HEK293 (cell line): Measurements from ENCODE around the gene SLK.

Experiments used
- CTCF ChIA-PET: fragments of 350-600 bp; formaldehyde crosslinking; extraction: SDS; loops from one replicate; lab custom pipeline; 2021; ENCODE audit warnings: antibody characterized with exemption; lab: Yijun Ruan, JAX
- POLR2A ChIA-PET: fragments of 300-600 bp; formaldehyde crosslinking; extraction: SDS; loops from one replicate; lab custom pipeline; 2020; ENCODE audit warnings: antibody characterized with exemption, inconsistent platforms; lab: Yijun Ruan, JAX
- H3K27ac ChIP-seq: fragments of 200-500 bp; sonication (Bioruptor generic); 2 replicates; pipeline ENCODE4 v1.5.1; 2014; ENCODE audit warnings: low read depth, low read length, control low read depth, inconsistent platforms; ENCODE audit errors: extremely low read depth
- H3K36me3 ChIP-seq, 2 experiments: fragments of 200-500 bp in 1 of 2; sonication (Bioruptor generic) in 1 of 2; 1 replicate in 1 of 2; 2 replicates in 1 of 2; pipeline ENCODE4 v1.5.1; 2014 to 2017; ENCODE audit warnings: inconsistent platforms in 2 of 2, low read length in 2 of 2; ENCODE audit not compliant: control insufficient read depth in 2 of 2, insufficient read depth in 1 of 2
- H3K4me1 ChIP-seq: fragments of 200-500 bp; sonication (Bioruptor generic); 2 replicates; pipeline ENCODE4 v1.5.1; 2014; ENCODE audit warnings: mild to moderate bottlenecking, low read length, inconsistent platforms; ENCODE audit not compliant: control insufficient read depth, insufficient read depth
- H3K4me3 ChIP-seq: 2 replicates; pipeline ENCODE4 v1.5.1; 2011; ENCODE audit warnings: low read depth, mild to moderate bottlenecking, control low read depth, low read length, moderate library complexity
- H3K9me3 ChIP-seq: fragments of 200-500 bp; sonication (Bioruptor generic); 2 replicates; pipeline ENCODE4 v1.5.1; 2014; ENCODE audit warnings: low read depth, low read length, inconsistent platforms; ENCODE audit not compliant: control insufficient read depth, insufficient read depth
- CTCF ChIP-seq: fragments of 450-650 bp; formaldehyde crosslinking; IDR thresholded peaks from 2 replicates; pipeline ENCODE4 v1.5.1; 2016; ENCODE audit warnings: missing biosample characterization, missing genetic modification characterization
- KLF7 ChIP-seq: fragments of 450-650 bp; formaldehyde crosslinking; IDR thresholded peaks from 2 replicates; pipeline ENCODE4 v1.5.1; 2016; ENCODE audit warnings: missing biosample characterization, missing genetic modification characterization, borderline replicate concordance
- PRDM6 ChIP-seq: fragments of 450-650 bp; formaldehyde crosslinking; IDR thresholded peaks from 2 replicates; pipeline ENCODE4 v1.5.1; 2017; ENCODE audit warnings: missing biosample characterization, missing genetic modification characterization
- REPIN1 ChIP-seq: fragments of 450-650 bp; formaldehyde crosslinking; IDR thresholded peaks from 2 replicates; pipeline ENCODE4 v1.5.1; 2017; ENCODE audit warnings: missing biosample characterization, missing genetic modification characterization, low read depth
- ZBTB49 ChIP-seq: fragments of 450-650 bp; formaldehyde crosslinking; IDR thresholded peaks from 2 replicates; pipeline ENCODE4 v1.5.1; 2016; ENCODE audit warnings: missing biosample characterization, missing genetic modification characterization, low read depth
- ZNF302 ChIP-seq: fragments of 450-650 bp; formaldehyde crosslinking; IDR thresholded peaks from 2 replicates; pipeline ENCODE4 v1.5.1; 2016; ENCODE audit warnings: missing biosample characterization, missing genetic modification characterization, low read depth
- ZNF350 ChIP-seq: fragments of 450-650 bp; formaldehyde crosslinking; IDR thresholded peaks from 2 replicates; pipeline ENCODE4 v1.5.0; 2017; ENCODE audit warnings: missing biosample characterization, mild to moderate bottlenecking, missing genetic modification characterization
- ZNF404 ChIP-seq: fragments of 450-650 bp; formaldehyde crosslinking; IDR thresholded peaks from 2 replicates; pipeline ENCODE4 v1.5.1; 2017; ENCODE audit warnings: missing biosample characterization, missing genetic modification characterization
- ZNF416 ChIP-seq: fragments of 450-650 bp; formaldehyde crosslinking; IDR thresholded peaks from 2 replicates; pipeline ENCODE4 v1.5.1; 2016; ENCODE audit warnings: missing biosample characterization, missing genetic modification characterization
- ZNF529 ChIP-seq: fragments of 450-650 bp; formaldehyde crosslinking; IDR thresholded peaks from 2 replicates; pipeline ENCODE4 v1.5.1; 2017; ENCODE audit warnings: missing genetic modification characterization, missing biosample characterization; ENCODE audit not compliant: insufficient replicate concordance
- ZNF600 ChIP-seq: fragments of 450-650 bp; formaldehyde crosslinking; IDR thresholded peaks from 2 replicates; pipeline ENCODE4 v1.5.1; 2016; ENCODE audit warnings: missing biosample characterization, missing genetic modification characterization
- ZNF654 ChIP-seq: fragments of 450-650 bp; formaldehyde crosslinking; IDR thresholded peaks from 2 replicates; pipeline ENCODE4 v1.5.1; 2016; ENCODE audit warnings: low read depth, missing biosample characterization, missing genetic modification characterization
- ZNF677 ChIP-seq: fragments of 450-650 bp; IDR thresholded peaks from 2 replicates; pipeline ENCODE4 v1.5.0; 2018; ENCODE audit warnings: missing biosample characterization, mild to moderate bottlenecking, missing genetic modification characterization, moderate library complexity
- ZNF792 ChIP-seq: fragments of 450-650 bp; formaldehyde crosslinking; IDR thresholded peaks from 2 replicates; pipeline ENCODE4 v1.5.1; 2016; ENCODE audit warnings: missing biosample characterization, missing genetic modification characterization
- ZSCAN30 ChIP-seq: fragments of 450-650 bp; IDR thresholded peaks from 2 replicates; pipeline ENCODE4 v1.5.1; 2018; ENCODE audit warnings: missing biosample characterization, mild to moderate bottlenecking, missing genetic modification characterization, moderate library complexity
- TF ChIP-seq, protein P1 (sequence below): fragments of 450-650 bp; formaldehyde crosslinking; IDR thresholded peaks from 2 replicates; pipeline ENCODE4 v1.5.1; 2016; ENCODE audit warnings: missing biosample characterization, missing genetic modification characterization

Gene SLK

GRCh38 chr10:104043185-104043830, 76.4 kb downstream of the SLK start:
- Histone ChIP-seq H3K4me1 (no peaks in the 10 kb centered on the region), H3K27ac (no peak overlapping the region)
- TF ChIP-seq, protein P1, sequence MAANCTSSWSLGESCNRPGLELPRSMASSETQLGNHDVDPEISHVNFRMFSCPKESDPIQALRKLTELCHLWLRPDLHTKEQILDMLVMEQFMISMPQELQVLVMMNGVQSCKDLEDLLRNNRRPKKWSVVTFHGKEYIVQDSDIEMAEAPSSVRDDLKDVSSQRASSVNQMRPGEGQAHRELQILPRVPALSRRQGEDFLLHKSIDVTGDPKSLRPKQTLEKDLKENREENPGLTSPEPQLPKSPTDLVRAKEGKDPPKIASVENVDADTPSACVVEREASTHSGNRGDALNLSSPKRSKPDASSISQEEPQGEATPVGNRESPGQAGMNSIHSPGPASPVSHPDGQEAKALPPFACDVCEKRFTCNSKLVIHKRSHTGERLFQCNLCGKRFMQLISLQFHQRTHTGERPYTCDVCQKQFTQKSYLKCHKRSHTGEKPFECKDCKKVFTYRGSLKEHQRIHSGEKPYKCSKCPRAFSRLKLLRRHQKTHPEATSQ (tag by site-specific recombination): no peak
- TF ChIP-seq ZNF600 (no peak), ZNF792 (tag by site-specific recombination) (no peak), ZNF529 (no peak), ZSCAN30 (tag by site-specific recombination) (no peak), ZNF302 (tag by site-specific recombination) (no peak), ZBTB49 (no peak)
- TF ChIP-seq, all 188 proteins: peak for 0
- ChIA-PET POLR2A (no interaction called here), CTCF (interaction anchor here (0.6 kb wide), 1 partner anchor 529 kb away, joined by 4 read pairs; no protein-coding TSS in a partner anchor)
- no peaks in the 10 kb centered on the region for H3K36me3 ChIP-seq
- H3K4me3 ChIP-seq: no peak overlapping the region
- no peaks in the 10 kb centered on the region for H3K9me3 ChIP-seq

DNA sequence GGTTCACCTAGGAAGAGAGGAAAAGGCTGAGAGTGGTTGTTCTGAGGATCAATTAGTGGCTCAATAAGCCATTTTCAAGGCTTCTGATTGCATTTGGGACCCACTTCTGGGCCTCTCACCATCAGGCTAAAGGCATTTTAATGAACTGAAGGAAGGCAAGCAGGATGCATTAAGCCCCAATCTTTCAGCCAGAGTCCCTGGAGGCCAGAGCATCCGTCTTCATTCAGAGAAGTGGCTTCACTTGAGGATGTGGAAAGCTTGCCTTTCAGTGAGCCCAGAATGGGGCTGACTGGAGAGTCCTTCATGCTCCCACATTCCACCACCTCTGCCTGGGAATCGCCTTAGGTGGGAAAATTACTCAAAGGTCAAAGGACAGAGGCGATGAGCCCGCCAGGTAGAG, 76.9 kb downstream of the SLK start:
- ChIA-PET POLR2A (no interaction called here), CTCF (no interaction called here)
- Histone ChIP-seq H3K4me1 (no peaks in the 10 kb centered on the region), H3K9me3 (no peaks in the 10 kb centered on the region), H3K36me3 (no peaks in the 10 kb centered on the region), H3K27ac (no peak overlapping the region), H3K4me3 (no peak overlapping the region)
- TF ChIP-seq ZNF350 (tag by site-specific recombination): no peak
- no peak for TF ChIP-seq REPIN1 (tag by site-specific recombination)
- no peak for TF ChIP-seq KLF7 (tag by site-specific recombination)
- TF ChIP-seq ZNF404 (tag by site-specific recombination): no peak
- TF ChIP-seq ZNF677 (tag by site-specific recombination): no peak
- no peak for TF ChIP-seq PRDM6 (tag by site-specific recombination)

GRCh38 chr10:104045151-104046089, 78.5 kb downstream of the SLK start:
- Histone ChIP-seq H3K36me3 (no peaks in the 10 kb centered on the region), H3K4me1 (no peaks in the 10 kb centered on the region), H3K27ac (no peak overlapping the region), H3K9me3 (no peaks in the 10 kb centered on the region), H3K4me3 (no peak overlapping the region)
- POLR2A ChIA-PET: no interaction called here
- CTCF ChIA-PET: interaction anchor here (0.6 to 1.3 kb wide), 12 partner anchors 36 to 306 kb away, joined by 3 to 5 read pairs (median 3); no protein-coding TSS in a partner anchor
- TF ChIP-seq ZNF416 (tag by site-specific recombination): no peak
- TF ChIP-seq ZNF654 (tag by site-specific recombination): peak; percentile 68
- peak; percentile 67 for TF ChIP-seq CTCF
